Stimulated activated CD4-positive, alpha-beta T cell treated with anti-CD3 and anti-CD28 coated beads, Interleukin-1b, Interleukin-23, amount 100 ng/mL, for 4 hours (primary cell): ENCODE data around the gene ATP2B2.
"Not testable (repeated sequence)": the region's sequence is repeated elsewhere in the genome, so short reads cannot be mapped to it uniquely, and the experiment has no call there.

ENCODE experiments used
- DNase-seq, 2 donors: peaks; one replicate each; pipeline ENCODE4 v3.0.0-alpha.2; 2020; ENCODE audit warnings: low read depth in 2 of 2

ATP2B2 gene

DNA sequence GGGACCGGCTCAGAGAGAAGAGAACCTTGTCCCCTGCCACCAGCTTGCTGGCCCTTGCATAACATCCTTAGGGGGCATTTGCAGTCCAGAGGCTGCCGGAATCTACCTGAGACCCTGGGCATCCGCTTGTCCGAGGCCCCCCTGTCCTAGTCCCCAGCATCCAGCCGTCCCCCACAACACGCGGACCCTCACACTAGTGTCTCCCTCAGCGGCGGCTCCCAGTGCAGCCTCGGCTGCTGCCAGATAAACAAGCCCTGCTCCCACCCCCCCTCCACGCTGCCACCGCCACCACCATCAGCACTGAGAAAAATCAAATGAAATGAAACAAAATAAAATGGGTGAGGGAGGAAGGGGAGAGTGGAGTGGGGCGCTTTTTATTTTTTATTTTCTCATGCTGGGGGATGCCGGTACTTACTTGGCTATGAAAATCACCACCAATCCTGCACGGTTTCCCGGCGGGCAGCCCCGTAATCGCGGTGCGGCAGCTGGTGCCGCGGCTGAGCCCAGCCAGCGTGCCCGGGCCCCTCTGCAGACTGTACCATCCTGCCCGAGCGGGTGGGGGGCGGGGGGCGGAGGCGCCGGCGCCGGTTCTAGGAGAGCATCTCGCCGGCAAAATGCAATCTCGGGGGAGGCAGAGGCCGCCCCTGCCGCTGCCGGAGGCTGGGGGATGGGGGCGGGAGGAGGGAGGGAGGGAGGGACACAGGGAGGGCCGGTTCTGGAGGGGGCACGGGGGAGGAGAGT lies at the start of gene ATP2B2:
Gene ATP2B2 (minus strand): TSS at position 537 of the 741 bp plus-strand sequence. CDS start 56,043 bp downstream, outside the sequence.
- DNase-seq: no peak

DNA sequence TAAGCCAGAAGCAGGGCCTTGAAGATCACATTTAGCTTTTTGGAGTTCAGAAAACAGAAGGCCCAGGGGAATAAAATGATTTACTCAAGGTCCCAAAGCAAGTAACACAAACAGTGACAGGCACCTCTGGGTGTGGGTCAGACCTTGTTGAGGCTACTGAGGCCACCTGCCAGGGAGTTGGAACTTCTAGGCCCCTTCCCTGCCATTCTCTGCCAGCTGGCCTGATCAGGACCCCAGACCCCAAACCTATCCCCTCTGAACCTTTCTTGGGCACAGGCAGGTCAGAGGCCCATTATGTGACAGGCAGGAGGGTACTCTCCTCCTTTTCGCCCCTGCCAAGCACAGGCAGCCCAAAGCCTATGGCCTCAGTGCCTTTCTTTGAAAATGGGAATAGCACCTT lies 49.4 kb upstream of the ATP2B2 start:
- no peak for DNase-seq

GRCh38 chr3:10554236-10554611 lies 48.8 kb upstream of the ATP2B2 start:
- no peak for DNase-seq

DNA sequence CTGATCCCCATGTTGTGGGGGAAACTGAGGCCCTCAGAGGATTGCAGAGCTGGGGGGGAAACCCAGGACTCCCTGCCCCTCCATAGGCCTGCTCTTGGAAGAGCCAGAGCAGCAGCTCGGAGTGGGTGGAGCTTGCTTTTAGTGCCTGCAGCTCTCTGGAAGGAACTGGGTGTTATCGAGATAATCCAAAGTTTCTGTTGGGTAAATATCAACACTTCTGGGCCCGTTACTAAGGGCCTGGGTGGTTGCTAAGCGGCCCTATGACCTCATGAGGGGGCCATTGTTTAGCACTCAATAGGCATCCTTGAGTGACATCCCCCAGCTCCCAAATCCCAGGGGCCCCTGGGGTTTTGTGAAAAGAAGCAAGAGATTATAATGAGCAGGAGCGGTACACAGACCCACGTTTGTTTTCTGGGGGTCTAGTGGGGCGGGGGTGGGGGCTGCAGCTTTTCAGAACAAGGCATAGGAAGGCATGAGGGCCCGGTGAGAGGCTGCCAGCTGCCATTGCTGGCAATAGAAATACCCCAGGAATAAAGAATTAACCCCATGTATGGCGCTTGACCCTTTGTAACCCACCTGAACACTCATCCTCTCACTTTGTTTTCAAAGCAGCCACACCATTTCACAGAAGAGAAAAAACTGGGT lies 48.3 kb upstream of the ATP2B2 start:
- no peak for DNase-seq

DNA sequence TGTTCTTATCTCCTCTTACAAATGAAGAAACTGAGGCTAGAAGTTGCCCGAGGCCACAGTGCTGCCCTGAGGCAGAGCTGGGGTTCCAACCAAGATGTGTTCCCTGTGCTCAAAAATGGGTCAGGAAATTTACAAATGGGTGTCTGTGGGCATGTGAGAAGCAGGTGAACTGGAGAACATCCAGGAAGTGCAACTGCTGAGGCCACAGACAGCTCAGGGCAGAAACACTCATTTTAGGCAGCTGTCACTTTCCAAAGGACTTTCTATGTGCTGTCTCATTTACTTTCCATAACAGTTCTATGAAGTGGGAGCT lies 47.2 kb upstream of the ATP2B2 start:
- no peak for DNase-seq

- DNase-seq: peak; percentile 76 to 78
These were observed 46.6 kb upstream of the ATP2B2 start for GRCh38 chr3:10551821-10552630.

DNA sequence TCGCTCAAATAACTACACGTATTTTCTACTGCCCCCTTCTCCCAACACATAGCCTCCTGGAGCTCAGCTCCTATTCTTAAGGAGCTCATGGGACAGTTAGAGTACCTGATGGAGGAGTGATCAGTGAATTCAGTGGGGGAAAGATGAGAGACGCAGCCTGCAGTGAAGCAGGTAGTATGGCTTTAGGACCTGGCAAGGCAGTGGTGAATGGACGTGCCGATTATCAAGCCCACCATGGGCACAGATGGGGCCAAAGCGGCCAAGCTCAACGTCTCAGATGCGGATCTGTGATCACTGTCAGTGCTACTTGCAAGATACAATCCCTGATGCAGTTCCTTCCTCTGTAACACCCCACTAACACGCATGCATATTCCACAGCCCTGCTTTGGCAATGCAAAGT lies 45.8 kb upstream of the ATP2B2 start:
- no peak for DNase-seq

DNA sequence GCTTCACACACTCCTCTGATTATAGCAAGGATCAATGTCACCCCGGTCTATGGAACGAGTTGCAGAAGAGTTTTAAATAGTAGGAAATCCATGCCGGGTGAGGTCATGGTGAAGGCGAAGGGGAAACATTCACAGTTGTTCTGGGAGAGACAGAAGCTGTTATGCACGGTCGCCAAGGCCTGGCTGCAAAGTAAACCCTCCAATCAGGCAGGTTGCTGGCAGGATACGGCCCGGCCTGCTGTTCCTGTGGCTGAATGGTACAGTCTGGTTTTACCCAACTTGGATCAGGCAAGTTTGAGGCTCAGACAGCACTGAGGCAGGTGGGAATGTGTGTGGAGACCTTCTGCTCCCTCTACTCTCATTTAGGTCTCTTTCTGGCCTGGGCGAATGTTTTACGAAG lies 45.3 kb upstream of the ATP2B2 start:
- DNase-seq: no peak

DNA sequence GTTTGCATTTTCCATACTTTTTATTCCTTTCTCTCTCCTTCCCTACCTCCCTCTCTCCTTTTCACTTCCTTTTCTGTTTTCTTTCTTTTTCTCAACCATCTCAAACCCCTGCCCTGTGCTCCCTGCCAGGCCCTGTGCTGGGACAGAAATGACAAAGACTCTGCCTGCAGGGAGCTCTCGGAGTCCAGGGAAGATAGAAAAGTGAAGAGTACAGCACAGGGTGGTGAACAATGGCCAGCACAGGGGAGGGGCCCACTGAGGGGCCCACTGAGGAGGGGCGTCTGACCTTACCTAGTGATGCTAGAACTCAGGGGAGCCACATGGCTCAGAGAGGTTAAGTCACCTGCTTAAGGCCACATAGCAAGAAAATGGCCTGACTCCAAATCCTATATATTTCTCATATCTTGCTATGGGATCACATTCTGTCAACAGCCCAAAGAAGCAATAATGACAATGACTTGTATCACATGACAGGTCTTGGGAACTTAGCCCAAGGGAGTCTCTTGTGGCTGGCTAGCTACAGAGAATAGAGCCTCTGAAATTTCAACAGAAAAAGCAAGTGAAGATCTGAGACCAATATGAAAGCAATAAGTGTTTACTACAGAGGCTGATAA lies 44.3 kb upstream of the ATP2B2 start:
- no peak for DNase-seq

DNA sequence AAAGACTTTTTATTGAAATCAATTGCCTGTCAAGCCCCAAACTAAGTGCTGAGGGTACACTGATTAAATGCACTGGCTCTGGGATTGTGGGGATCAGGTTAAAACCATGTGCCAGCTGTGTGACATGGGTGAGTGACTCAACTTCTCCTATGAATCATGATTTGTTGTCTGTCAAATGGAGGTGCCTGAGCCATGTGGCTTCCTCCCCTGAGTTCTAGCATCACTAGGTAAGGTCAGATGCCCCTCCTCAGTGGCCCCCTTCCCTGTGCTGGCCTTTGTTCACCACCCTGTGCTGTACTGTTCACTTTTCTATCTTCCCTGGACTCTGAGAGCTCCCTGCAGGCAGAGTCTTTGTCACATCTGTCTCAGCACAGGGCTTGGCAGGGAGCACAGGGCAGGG lies 43.6 kb upstream of the ATP2B2 start:
- peak in 1 of 2 donors; percentile 14 for DNase-seq

- DNase-seq: no peak
These were observed 42.7 kb upstream of the ATP2B2 start for GRCh38 chr3:10547841-10548783.

DNA sequence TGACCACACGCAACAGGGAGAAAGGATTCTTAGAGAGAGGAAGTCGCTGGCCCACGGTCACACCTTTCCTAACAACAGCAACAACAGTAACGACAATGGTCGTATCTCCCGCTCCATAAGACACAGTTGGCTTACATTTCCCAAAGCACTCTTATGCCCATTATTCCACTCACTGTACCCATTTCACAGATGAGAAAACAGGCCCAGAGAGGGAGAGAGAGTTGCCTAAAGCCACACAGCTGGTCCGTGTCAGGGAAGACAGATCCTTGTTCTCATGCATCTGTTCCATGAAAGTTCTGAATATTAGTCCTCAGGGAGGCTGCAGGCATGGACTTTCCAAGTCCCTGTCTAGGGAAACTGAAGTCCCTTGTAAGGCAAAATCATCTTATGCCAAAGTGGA lies 42.0 kb upstream of the ATP2B2 start:
- no peak for DNase-seq

DNA sequence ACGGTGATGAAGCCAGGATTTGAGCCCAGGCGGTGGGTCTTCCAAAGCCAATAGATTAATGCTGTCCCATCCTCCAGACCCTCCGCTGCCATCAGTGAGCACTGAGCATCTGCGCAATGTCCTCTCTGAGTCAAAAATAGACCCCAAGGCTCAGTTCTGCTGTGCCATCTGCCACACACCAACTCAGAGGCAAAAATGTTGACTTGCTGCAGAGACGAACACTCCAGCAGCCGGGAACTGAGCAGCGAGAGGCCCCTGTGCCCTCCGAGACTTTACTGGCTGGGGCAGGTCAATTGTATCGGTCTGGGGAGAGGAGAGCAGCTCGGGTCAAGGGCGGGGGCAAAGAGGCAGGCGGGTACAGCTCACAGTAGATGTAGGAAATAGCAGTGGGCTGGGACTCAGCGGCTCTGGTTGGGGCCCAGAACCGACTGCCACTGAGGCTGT lies 41.5 kb upstream of the ATP2B2 start:
- DNase-seq: no peak

DNA sequence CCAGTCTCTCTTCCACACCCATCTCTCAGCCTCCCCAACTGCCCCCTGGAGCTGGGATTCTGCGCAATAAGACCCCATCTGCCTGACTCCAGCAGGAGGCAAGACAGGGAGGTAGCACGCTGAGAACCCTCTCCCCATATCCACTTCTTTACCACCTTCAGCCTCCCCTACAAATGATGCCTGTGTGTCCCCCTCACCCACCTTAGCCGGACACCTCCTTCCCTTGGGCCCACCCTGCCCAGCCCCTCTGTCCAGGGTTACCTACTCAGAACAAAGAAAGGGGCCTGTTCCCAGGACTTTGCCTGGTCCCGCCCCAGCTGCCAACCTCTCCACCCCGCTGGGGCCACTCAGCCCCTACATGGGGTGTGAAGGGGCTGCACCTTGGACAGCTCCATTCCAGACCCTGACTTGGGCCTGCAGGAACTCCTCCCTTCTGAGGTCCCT lies 40.8 kb upstream of the ATP2B2 start:
- DNase-seq: no peak

DNA sequence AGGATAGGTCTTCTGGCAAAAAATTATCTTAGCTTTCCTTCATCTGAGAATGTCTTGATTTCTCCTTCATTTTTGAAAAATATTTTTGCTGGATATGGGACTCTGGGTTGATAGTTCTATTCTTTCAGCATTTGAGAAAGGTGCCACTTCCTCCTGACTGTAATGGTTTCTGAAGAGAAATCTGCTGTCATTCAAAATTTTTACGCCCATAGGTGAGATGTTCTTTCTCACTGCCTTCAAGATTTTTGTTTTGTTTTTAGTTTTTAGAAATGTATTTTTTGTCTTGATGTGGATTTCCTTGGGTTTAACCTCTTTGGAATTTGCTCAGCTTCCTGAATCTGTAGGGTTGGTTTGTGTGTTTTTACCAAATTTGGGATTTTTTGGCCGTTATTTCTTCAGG lies 37.1 kb upstream of the ATP2B2 start:
- no peak for DNase-seq

GRCh38 chr3:10540347-10540746 lies 35.0 kb upstream of the ATP2B2 start:
- not testable (repeated sequence) for DNase-seq

DNA sequence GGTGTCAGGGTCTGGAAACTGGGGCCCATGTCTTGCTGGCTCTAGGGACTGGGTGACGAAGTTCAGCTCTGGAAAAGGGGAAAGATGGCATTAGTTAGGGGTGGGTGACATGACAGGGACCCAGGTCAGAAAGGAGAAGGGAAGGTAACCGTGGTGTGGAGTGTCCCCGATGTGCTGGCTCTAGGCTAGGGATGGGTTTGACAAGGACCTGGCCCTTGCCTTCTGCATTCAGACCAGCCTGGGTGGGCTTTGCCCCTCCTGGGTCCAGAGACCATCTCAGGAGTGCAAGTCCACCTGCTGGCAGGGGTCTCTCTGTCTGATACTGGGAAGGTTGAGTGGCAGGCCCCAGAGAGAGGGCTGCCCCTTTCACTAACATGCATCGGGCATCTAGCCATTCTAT lies 28.7 kb upstream of the ATP2B2 start:
- DNase-seq: no peak

- no peak for DNase-seq
These were observed 28.3 kb upstream of the ATP2B2 start for GRCh38 chr3:10533737-10534023.

- no peak for DNase-seq
These were observed 27.8 kb upstream of the ATP2B2 start for GRCh38 chr3:10532939-10533736.

GRCh38 chr3:10531031-10531430 lies 25.6 kb upstream of the ATP2B2 start:
- DNase-seq: no peak

DNA sequence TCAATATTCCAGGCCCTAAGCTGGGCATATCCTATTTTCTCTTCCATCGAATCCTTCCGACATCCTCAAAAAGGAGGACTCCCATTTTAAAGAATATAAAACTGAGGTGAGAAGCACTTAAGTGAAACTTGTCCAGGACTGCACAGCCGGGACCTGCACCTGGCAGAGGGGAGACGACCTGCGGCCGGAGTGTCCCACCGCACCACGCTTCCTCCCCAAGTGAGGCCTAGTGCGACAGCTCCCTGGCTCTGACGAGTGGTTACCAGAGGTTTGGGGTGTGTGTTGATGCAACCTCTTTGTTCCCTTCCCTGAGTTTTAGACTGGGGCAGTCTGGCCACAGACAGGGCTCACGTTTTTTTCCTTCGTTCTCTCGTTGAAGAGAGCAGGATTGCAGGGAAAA lies 24.9 kb upstream of the ATP2B2 start:
- DNase-seq: no peak
